IMR-90 (cell line): ENCODE measurements around the gene AKAP13. TPM values are rescaled to one million over a fixed set of nuclear protein-coding genes. Genes with fewer than 3 reads are reported as not detected.

Experiments used
- ATAC-seq: fragments of 200-7000 bp; cut with Tn5 transposase; 2 replicates; pipeline ENCODE4 v1.9.1; 2020; ENCODE audit warnings: low read depth, mild to moderate bottlenecking, moderate library complexity
- BruUV-seq: library from RNA; stranded (reverse); fragments of 400-500 nt; replicated peaks from 2 replicates; lab custom pipeline; 2021; lab: Mats Ljungman, UMichigan
- CTCF ChIA-PET: fragments of 300-600 bp; formaldehyde crosslinking; extraction: SDS; loops from one replicate; lab custom pipeline; 2021; ENCODE audit warnings: antibody characterized with exemption; lab: Yijun Ruan, JAX
- POLR2A ChIA-PET: fragments of 300-600 bp; sonication (Branson Sonifier 250); formaldehyde crosslinking; loops from one replicate; lab custom pipeline; 2022; ENCODE audit warnings: antibody characterized with exemption; ENCODE audit not compliant: unreplicated experiment; lab: Charles Lee
- DNase-seq: peaks from one replicate; pipeline ENCODE4 v3.0.0; 2013
- H2AFZ ChIP-seq: replicated peaks from 2 replicates; pipeline ENCODE3; 2013; ENCODE audit warnings: low read length, mild to moderate bottlenecking; ENCODE audit not compliant: poor library complexity
- H2AK5ac ChIP-seq: 2 replicates; pipeline ENCODE4 v1.6.1; 2013; ENCODE audit warnings: low read depth, low read length, inconsistent platforms
- H2AK9ac ChIP-seq: replicated peaks from 2 replicates; pipeline ENCODE3; 2013; ENCODE audit warnings: mild to moderate bottlenecking, low read depth, low read length, moderate library complexity; ENCODE audit not compliant: poor library complexity
- H2BK120ac ChIP-seq: 2 replicates; pipeline ENCODE4 v1.6.1; 2013; ENCODE audit warnings: low read depth, low read length, inconsistent platforms
- H2BK15ac ChIP-seq: 3 replicates; pipeline ENCODE4 v1.6.1; 2013; ENCODE audit warnings: low read depth, low read length, inconsistent platforms
- H2BK20ac ChIP-seq: 2 replicates; pipeline ENCODE4 v1.6.1; 2013; ENCODE audit warnings: low read depth, mild to moderate bottlenecking, inconsistent platforms, low read length, moderate library complexity
- H2BK5ac ChIP-seq: 2 replicates; pipeline ENCODE4 v1.6.1; 2013; ENCODE audit warnings: mild to moderate bottlenecking, low read depth, low read length, inconsistent platforms; ENCODE audit not compliant: poor library complexity, severe bottlenecking
- H3K14ac ChIP-seq: replicated peaks from 2 replicates; pipeline ENCODE4 v1.6.1; 2013; ENCODE audit warnings: low read depth, low read length, inconsistent platforms
- H3K18ac ChIP-seq: 2 replicates; pipeline ENCODE4 v1.6.1; 2013; ENCODE audit warnings: low read depth, low read length, control low read depth
- H3K23ac ChIP-seq: 2 replicates; pipeline ENCODE4 v1.6.1; 2013; ENCODE audit warnings: low read depth, low read length, inconsistent platforms
- H3K27ac ChIP-seq: 2 replicates; pipeline ENCODE4 v1.5.1; 2013; ENCODE audit warnings: mild to moderate bottlenecking, control low read depth, low read length; ENCODE audit not compliant: insufficient read depth
- H3K27me3 ChIP-seq: 2 replicates; pipeline ENCODE4 v1.6.1; 2013; ENCODE audit warnings: low read length; ENCODE audit not compliant: control insufficient read depth, insufficient read depth
- H3K36me3 ChIP-seq: 2 replicates; pipeline ENCODE4 v1.6.1; 2013; ENCODE audit warnings: low read length, mixed read lengths; ENCODE audit not compliant: control insufficient read depth, insufficient read depth
- H3K4ac ChIP-seq: 2 replicates; pipeline ENCODE4 v1.6.1; 2013; ENCODE audit warnings: low read depth, low read length, inconsistent platforms
- H3K4me1 ChIP-seq: 2 replicates; pipeline ENCODE4 v1.6.1; 2013; ENCODE audit warnings: low read length, mixed read lengths; ENCODE audit not compliant: control insufficient read depth, insufficient read depth
- H3K4me2 ChIP-seq: 2 replicates; pipeline ENCODE4 v1.6.1; 2013; ENCODE audit warnings: low read depth, mild to moderate bottlenecking, control low read depth, low read length, moderate library complexity
- H3K4me3 ChIP-seq: 2 replicates; pipeline ENCODE4 v1.5.1; 2013; ENCODE audit warnings: low read depth, mild to moderate bottlenecking, control low read depth, low read length, moderate library complexity; ENCODE audit not compliant: insufficient read depth
- H3K56ac ChIP-seq: 2 replicates; pipeline ENCODE4 v1.6.1; 2013; ENCODE audit warnings: low read length, inconsistent platforms; ENCODE audit not compliant: insufficient read depth; ENCODE audit errors: extremely low read depth
- H3K79me1 ChIP-seq, 2 experiments: 2 replicates each; pipeline ENCODE4 v1.6.1; 2013; ENCODE audit warnings: low read length in 2 of 2, inconsistent platforms in 1 of 2, low read depth in 1 of 2
- H3K9ac ChIP-seq: 2 replicates; pipeline ENCODE4 v1.6.1; 2013; ENCODE audit warnings: low read depth, low read length, control low read depth
- H3K9me1 ChIP-seq: 2 replicates; pipeline ENCODE4 v1.6.1; 2013; ENCODE audit warnings: low read length, inconsistent platforms; ENCODE audit not compliant: insufficient read depth
- H3K9me3 ChIP-seq: 2 replicates; pipeline ENCODE4 v1.6.1; 2013; ENCODE audit warnings: low read length; ENCODE audit not compliant: control insufficient read depth, insufficient read depth
- H4K20me1 ChIP-seq: 2 replicates; pipeline ENCODE4 v1.6.1; 2013; ENCODE audit warnings: low read length, inconsistent platforms; ENCODE audit not compliant: insufficient read depth
- H4K5ac ChIP-seq: 2 replicates; pipeline ENCODE4 v1.6.1; 2013; ENCODE audit warnings: mild to moderate bottlenecking, low read depth, low read length, control low read depth
- H4K8ac ChIP-seq, 2 experiments: 2 replicates each; pipeline ENCODE4 v1.6.1; 2013; ENCODE audit warnings: low read depth in 2 of 2, low read length in 2 of 2, control low read depth in 1 of 2, inconsistent platforms in 1 of 2
- H4K91ac ChIP-seq: 2 replicates; pipeline ENCODE4 v1.6.1; 2013; ENCODE audit warnings: low read depth, low read length, inconsistent platforms; ENCODE audit not compliant: insufficient read depth
- CEBPB ChIP-seq: IDR thresholded peaks from 2 replicates; pipeline ENCODE4 v1.6.1; 2012; ENCODE audit warnings: low read depth, low read length, improper control_type of control experiment
- ELK1 ChIP-seq: fragments of 150-350 bp; IDR thresholded peaks from 2 replicates; pipeline ENCODE4 v1.6.1; 2016; ENCODE audit warnings: low read depth, mild to moderate bottlenecking, low read length, moderate library complexity, borderline replicate concordance
- MAFK ChIP-seq: IDR thresholded peaks from 2 replicates; pipeline ENCODE4 v1.6.1; 2012; ENCODE audit warnings: low read depth, low read length, improper control_type of control experiment
- MAZ ChIP-seq: IDR thresholded peaks from 2 replicates; pipeline ENCODE4 v1.6.1; 2012; ENCODE audit warnings: low read depth, mild to moderate bottlenecking, low read length, improper control_type of control experiment, moderate library complexity, borderline replicate concordance
- NFE2L2 ChIP-seq: fragments of 150-350 bp; IDR thresholded peaks from 2 replicates; pipeline ENCODE4 v1.6.1; 2016; ENCODE audit warnings: low read depth, mild to moderate bottlenecking, low read length
- RAD21 ChIP-seq: IDR thresholded peaks from 2 replicates; pipeline ENCODE4 v1.6.1; 2012; ENCODE audit warnings: low read length, improper control_type of control experiment
- RCOR1 ChIP-seq: IDR thresholded peaks from 2 replicates; pipeline ENCODE4 v1.6.1; 2012; ENCODE audit warnings: mild to moderate bottlenecking, low read length, improper control_type of control experiment; ENCODE audit not compliant: insufficient replicate concordance
- RFX5 ChIP-seq: IDR thresholded peaks from 2 replicates; pipeline ENCODE4 v1.8.0; 2012; ENCODE audit warnings: low read depth, mild to moderate bottlenecking, low read length, moderate library complexity
- SMC3 ChIP-seq: fragments of 150-350 bp; IDR thresholded peaks from 2 replicates; pipeline ENCODE4 v1.6.1; 2016; ENCODE audit warnings: low read depth, mild to moderate bottlenecking, antibody characterized with exemption, low read length, moderate library complexity
- USF2 ChIP-seq: fragments of 150-350 bp; IDR thresholded peaks from 2 replicates; pipeline ENCODE4 v1.6.1; 2017; ENCODE audit warnings: mild to moderate bottlenecking, antibody characterized with exemption, low read length, low read depth
- WGBS, 2 experiments: methylation state at CpG; one replicate each; pipeline versions ENCODE4 v1.1.5 to v1.1.7; 2013; ENCODE audit warnings: missing lambda C conversion rate in 2 of 2; ENCODE audit not compliant: insufficient read length in 1 of 2; ENCODE audit errors: extremely low coverage in 2 of 2; 5-methylcytosine and 5-hydroxymethylcytosine counted together
- dilution Hi-C: fragments of 300-500 bp; cut with HindIII; formaldehyde crosslinking; loops from one replicate; pipeline ENCODE4 v1.14.3; 2018; ENCODE audit warnings: low sequenced_read_pairs; ENCODE audit not compliant: unreplicated experiment
- in situ Hi-C: fragments of 300-500 bp; cut with MboI; formaldehyde crosslinking; loops from 3 replicates; pipeline ENCODE4 v1.14.3; 2019; ENCODE audit warnings: low sequenced_read_pairs, inconsistent platforms, mixed read lengths
- intact Hi-C: fragments of 100-400 bp; cut with micrococcal nuclease; formaldehyde crosslinking; loops from 2 replicates; pipeline ENCODE4 v1.10.0; 2022
- polyA plus RNA-seq, 3 experiments: library from polyadenylated mRNA; depleted of rRNA; stranded (reverse); fragments of >200 nt; gene quantifications; 2 replicates each; pipeline ENCODE4 v1.2.3, GENCODE V29; 2012; ENCODE audit warnings: low replicate concordance in 1 of 3
- total RNA-seq: library from RNA; depleted of rRNA; stranded (reverse); fragments of >200 nt; gene quantifications from 2 replicates; pipeline ENCODE4 v1.2.3, GENCODE V29; 2012

The AKAP13 gene
- total and polyA plus RNA-seq, 2 of the 4 experiments (the other 2 are of a cell fraction) = 10.4 to 46.4 TPM

- TF ChIP-seq RAD21 (no peak), MAZ (no peak), RFX5 (no peak)
Measured at GRCh38 chr15:85625166-85625830, 244.9 kb downstream of the AKAP13 start (continued).

- peak overlapping the region in 1 of 2 experiments; percentile 58; a peak in 2 of 4 replicates for H4K8ac ChIP-seq
- peak overlapping the region; percentile 63 for H2BK120ac ChIP-seq
- H3K56ac ChIP-seq = no peak overlapping the region
- DNase-seq (peak; percentile 96), ATAC-seq (peak; percentile 77)
- no peaks in the 10 kb centered on the region for H3K36me3 ChIP-seq
- H2AK5ac ChIP-seq = peak overlapping the region; percentile 52
- peaks cover 16% of the 10 kb centered on the region for H3K9me1 ChIP-seq
- peak overlapping the region; percentile 76; the same call in 1 of the 2 replicates for H3K27ac ChIP-seq
- H3K9me3 ChIP-seq = no peaks in the 10 kb centered on the region
- peak overlapping the region; percentile 70; the same call in 1 of the 2 replicates for H3K4ac ChIP-seq
- H3K4me1 ChIP-seq = peaks cover 20% of the 10 kb centered on the region
- in situ Hi-C loops = no loop called here
- no CpG with 5 or more reads among the region's 1 CpG for WGBS, 2 experiments
- H3K23ac ChIP-seq = peak overlapping the region; percentile 57; the same call in 1 of the 2 replicates
- dilution Hi-C loops = no loop called here
- peaks cover 38 to 80% of the 10 kb centered on the region in 2 experiments for H3K79me1 ChIP-seq
- TF ChIP-seq SMC3 (no peak), USF2 (no peak), CEBPB (peak; percentile 70), RCOR1 (no peak), RFX5 (no peak), NFE2L2 (peak; percentile 67; the same call in 1 of the 2 replicates), MAZ (0 out of 2 replicates have a peak, but pooled peaks have one; percentile 12), ELK1 (no peak), MAFK (peak; percentile 87)
- H3K14ac ChIP-seq = peak overlapping the region; percentile 81; the same call in 1 of the 2 replicates
- no peaks in the 10 kb centered on the region for H3K27me3 ChIP-seq
- H2BK20ac ChIP-seq = peak overlapping the region; percentile 62; the same call in 1 of the 2 replicates
- no peak overlapping the region for H2AFZ ChIP-seq
- peak overlapping the region; percentile 53; the same call in 2 of the 3 replicates for H2BK15ac ChIP-seq
- H2AK9ac ChIP-seq = no peak overlapping the region
- peak overlapping the region; percentile 79 for H2BK5ac ChIP-seq
- CTCF ChIA-PET = interaction anchor here (0.5 to 0.7 kb wide), 2 partner anchors 14 to 308 kb away, joined by 3 read pairs; no protein-coding TSS in a partner anchor
- POLR2A ChIA-PET = no interaction called here
- H3K4me3 ChIP-seq = no peak overlapping the region
- H3K9ac ChIP-seq = no peak overlapping the region
- H3K18ac ChIP-seq = peak overlapping the region; percentile 12; the same call in 1 of the 2 replicates
- no TSS peak for BruUV-seq
- peaks cover 7% of the 10 kb centered on the region; the same call in 1 of the 2 replicates for H4K20me1 ChIP-seq
- peak overlapping the region; percentile 43; the same call in 1 of the 2 replicates for H4K91ac ChIP-seq
- H4K5ac ChIP-seq = peak overlapping the region; percentile 67; the same call in 1 of the 2 replicates
- H3K4me2 ChIP-seq = peak overlapping the region; percentile 32; the same call in 1 of the 2 replicates
- intact Hi-C loops = loop anchor here (10.0 kb wide), 1 partner anchor 211 kb away; no protein-coding TSS in a partner anchor
Measured at GRCh38 chr15:85625856-85626255, 245.5 kb downstream of the AKAP13 start.
